Duodenal mucosa (tissue), 2 donors: Measurements from ENCODE around the gene SOX4.

Source experiments
- H3K27ac ChIP-seq: one replicate; pipeline ENCODE4 v1.7.0; 2013; ENCODE audit warnings: low read depth, low read length
- H3K27me3 ChIP-seq, 2 donors: one replicate each; pipeline ENCODE4 v1.7.0; 2013; ENCODE audit warnings: low read length in 2 of 2, control low read depth in 1 of 2; ENCODE audit not compliant: insufficient read depth in 2 of 2, control insufficient read depth in 1 of 2
- H3K36me3 ChIP-seq, 2 donors: one replicate each; pipeline ENCODE4 v1.7.0; 2013; ENCODE audit warnings: low read length in 2 of 2, control low read depth in 1 of 2; ENCODE audit not compliant: insufficient read depth in 2 of 2, control insufficient read depth in 1 of 2
- H3K4me1 ChIP-seq, 2 donors: one replicate each; pipeline ENCODE4 v1.7.0; 2013; ENCODE audit warnings: low read length in 2 of 2, control low read depth in 1 of 2; ENCODE audit not compliant: insufficient read depth in 2 of 2, control insufficient read depth in 1 of 2
- H3K4me3 ChIP-seq, 2 donors: one replicate each; pipeline ENCODE4 v1.7.0; 2013; ENCODE audit warnings: low read length in 2 of 2, low read depth in 1 of 2
- H3K9ac ChIP-seq, 2 donors: one replicate each; pipeline ENCODE4 v1.7.0; 2013; ENCODE audit warnings: low read length in 2 of 2, low read depth in 1 of 2
- H3K9me3 ChIP-seq, 2 donors: one replicate each; pipeline ENCODE4 v1.7.0; 2013; ENCODE audit warnings: low read length in 2 of 2, control low read depth in 1 of 2; ENCODE audit not compliant: control insufficient read depth in 1 of 2

The SOX4 gene

DNA sequence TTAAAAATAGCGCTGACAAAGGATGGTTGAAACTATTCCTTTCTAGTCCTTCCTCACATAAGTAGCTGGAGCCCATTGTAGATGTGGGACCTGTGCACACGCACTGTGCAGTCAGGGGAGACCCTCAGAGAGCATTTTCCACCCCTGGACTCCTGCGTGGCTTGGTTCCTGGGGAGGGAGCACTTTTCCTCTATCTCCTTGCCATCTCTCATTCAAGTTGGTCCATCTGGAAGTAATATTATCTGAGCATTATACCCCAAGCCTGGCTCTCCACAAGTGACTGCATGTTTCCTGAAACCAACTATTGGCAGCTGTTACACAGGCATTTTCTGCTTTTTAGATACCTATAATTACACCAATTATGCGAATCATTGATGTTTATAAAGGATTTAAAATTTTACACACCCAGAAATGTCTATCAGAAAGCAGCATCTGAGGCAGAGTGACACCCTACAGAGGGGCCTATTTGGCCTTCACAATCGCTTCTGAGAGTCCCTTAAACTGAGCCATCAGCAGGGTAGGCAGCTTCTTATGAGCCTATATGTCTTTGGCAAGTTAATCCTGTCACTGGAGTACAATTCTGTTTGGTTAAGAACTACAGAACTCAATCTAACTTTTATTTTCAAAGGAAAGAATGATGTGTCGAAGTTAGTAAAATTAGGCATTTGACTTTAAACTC is 18.7 kb downstream of the SOX4 start:
- no peak overlapping the region for H3K27ac ChIP-seq
- H3K36me3 ChIP-seq = no peaks in the 10 kb centered on the region
- H3K27me3 ChIP-seq = no peaks in the 10 kb centered on the region
- no peak overlapping the region for H3K4me3 ChIP-seq
- no peaks in the 10 kb centered on the region for H3K9me3 ChIP-seq
- H3K9ac ChIP-seq = no peak overlapping the region
- no peaks in the 10 kb centered on the region for H3K4me1 ChIP-seq

DNA sequence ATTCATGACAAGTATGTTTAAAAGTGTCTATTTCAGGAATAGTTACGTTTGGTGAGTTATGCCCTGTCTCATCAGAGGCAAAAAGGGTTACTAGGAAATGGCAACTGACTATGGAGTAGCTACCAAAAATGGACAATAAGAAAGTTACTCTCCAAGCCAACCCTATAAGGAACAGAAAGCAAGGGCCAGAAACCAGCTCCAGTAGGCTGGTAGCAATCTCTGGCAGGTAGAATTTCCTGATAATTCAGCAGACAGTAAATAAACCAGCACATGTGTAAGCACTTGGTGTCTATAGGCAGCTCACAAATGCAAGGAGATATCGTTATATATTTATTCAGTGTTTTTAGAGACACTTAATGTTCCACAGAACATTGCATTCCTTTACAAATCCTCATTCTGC is 20.3 kb downstream of the SOX4 start:
- no peaks in the 10 kb centered on the region for H3K27me3 ChIP-seq

DNA sequence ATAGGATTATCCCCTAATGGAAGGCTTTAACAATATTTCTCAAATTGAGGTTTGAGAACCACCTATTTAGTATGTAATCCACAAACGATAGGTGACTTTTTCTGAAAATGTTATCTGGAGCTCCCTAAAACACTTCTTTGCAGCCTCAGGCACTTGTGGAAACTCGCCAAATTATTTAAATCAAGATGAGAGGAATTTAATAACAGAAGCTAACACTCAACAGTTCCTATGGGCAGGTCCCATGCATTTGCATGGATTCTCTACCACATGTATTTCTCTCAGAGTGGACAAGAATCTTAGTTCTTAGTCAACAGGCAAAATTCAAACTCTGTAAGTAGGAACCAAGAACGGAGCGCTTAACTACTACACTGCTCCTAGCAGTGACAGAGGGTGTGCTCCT is 20.7 kb downstream of the SOX4 start:
- Histone ChIP-seq H3K9ac (no peak overlapping the region), H3K4me1 (no peaks in the 10 kb centered on the region), H3K36me3 (no peaks in the 10 kb centered on the region), H3K27me3 (no peaks in the 10 kb centered on the region), H3K9me3 (no peaks in the 10 kb centered on the region), H3K4me3 (no peak overlapping the region), H3K27ac (no peak overlapping the region)

More for the DNA sequence above, 20.3 kb downstream of the SOX4 start:
- H3K4me1 ChIP-seq = no peaks in the 10 kb centered on the region
- no peak overlapping the region for H3K9ac ChIP-seq
- H3K27ac ChIP-seq = no peak overlapping the region
- H3K36me3 ChIP-seq = no peaks in the 10 kb centered on the region
- no peaks in the 10 kb centered on the region for H3K9me3 ChIP-seq
- H3K4me3 ChIP-seq = no peak overlapping the region

DNA sequence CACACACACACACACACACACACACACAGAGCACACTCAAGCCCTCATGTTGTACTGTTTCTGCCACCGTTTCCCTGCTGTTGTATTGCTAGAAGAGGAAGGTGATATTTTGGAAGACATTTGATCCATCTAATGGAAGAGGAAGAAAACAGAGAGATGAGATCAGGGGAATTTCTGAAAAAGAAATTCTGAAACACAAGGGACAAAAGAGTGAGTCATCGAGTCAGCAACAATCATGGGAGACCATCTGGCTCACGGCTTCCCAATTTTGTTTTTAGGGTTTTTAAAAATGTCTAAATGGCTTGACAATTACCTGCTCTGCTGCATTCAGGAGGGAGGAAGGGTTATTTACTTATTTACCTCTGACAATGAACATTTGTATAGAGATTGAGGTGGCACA is 22.0 kb downstream of the SOX4 start:
- H3K36me3 ChIP-seq = no peaks in the 10 kb centered on the region
- no peak overlapping the region for H3K27ac ChIP-seq
- no peak overlapping the region for H3K9ac ChIP-seq
- no peaks in the 10 kb centered on the region for H3K4me1 ChIP-seq
- no peaks in the 10 kb centered on the region for H3K27me3 ChIP-seq
- no peaks in the 10 kb centered on the region for H3K9me3 ChIP-seq
- H3K4me3 ChIP-seq = no peak overlapping the region

DNA sequence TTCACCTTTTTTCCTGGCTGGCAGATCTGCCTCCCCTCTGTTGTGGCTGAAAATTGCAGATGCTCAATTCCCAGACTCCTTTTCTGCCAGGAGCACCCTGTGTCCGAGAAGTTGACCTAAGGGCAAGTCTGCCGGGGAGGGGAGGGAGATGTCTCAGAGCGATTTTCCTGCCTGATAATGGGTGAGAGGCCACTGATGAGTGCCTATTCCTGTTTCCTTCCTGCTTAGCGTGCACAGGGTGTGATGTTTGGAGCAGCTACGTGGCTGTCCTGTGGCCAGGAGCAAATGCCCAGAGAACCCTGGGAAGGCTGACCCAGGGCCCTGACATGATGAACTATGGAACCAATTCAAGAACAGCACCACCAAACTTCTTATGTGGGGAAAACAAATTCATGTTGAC is 22.5 kb downstream of the SOX4 start:
- H3K27me3 ChIP-seq = no peaks in the 10 kb centered on the region
- no peaks in the 10 kb centered on the region for H3K9me3 ChIP-seq
- H3K27ac ChIP-seq = no peak overlapping the region
- no peaks in the 10 kb centered on the region for H3K36me3 ChIP-seq
- no peaks in the 10 kb centered on the region for H3K4me1 ChIP-seq
- no peak overlapping the region for H3K9ac ChIP-seq
- no peak overlapping the region for H3K4me3 ChIP-seq

DNA sequence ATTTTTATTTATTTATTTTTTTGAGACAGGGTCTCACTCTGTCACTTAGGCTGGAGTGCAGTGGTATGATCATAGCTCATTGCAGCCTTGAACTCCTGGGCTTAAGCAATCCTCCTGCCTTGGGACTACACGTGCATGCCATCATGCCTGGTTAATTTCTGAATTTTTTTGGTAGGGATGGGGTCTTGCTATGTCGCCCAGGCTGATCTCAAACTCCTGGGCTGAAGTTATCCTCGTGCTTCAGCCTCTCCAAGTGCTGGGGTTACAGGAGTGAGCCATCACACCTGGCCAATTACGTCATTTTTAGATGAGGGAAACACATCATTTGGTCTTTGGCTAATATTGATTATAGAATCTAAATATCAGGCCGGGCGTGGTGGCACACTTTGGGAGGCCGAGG is 32.1 kb downstream of the SOX4 start:
- H3K9me3 ChIP-seq = no peaks in the 10 kb centered on the region
- no peaks in the 10 kb centered on the region for H3K36me3 ChIP-seq
- no peak overlapping the region for H3K27ac ChIP-seq
- H3K4me3 ChIP-seq = no peak overlapping the region
- H3K9ac ChIP-seq = no peak overlapping the region
- no peaks in the 10 kb centered on the region for H3K4me1 ChIP-seq
- no peaks in the 10 kb centered on the region for H3K27me3 ChIP-seq

DNA sequence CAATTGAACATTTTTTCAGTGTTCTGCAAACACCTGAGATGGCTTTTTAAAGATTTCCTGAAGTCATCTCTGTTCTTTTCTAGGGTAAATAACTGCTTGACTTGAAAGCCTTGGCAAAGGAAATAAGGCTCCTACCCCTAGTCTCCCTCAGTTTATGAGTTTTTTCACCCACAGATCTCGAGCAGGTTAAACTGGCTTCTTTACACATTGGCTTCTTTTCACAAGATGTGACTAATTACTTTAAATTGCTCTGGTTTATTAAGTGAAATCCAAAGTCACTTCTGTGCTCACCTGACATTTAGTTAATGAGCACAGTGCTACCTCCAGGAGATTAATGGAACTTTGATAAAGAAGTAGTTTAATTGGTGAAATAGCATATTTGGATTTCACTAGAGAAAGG is 33.2 kb downstream of the SOX4 start:
- Histone ChIP-seq H3K27ac (no peak overlapping the region), H3K36me3 (no peaks in the 10 kb centered on the region), H3K9me3 (no peaks in the 10 kb centered on the region), H3K4me1 (no peaks in the 10 kb centered on the region), H3K27me3 (no peaks in the 10 kb centered on the region), H3K4me3 (no peak overlapping the region), H3K9ac (no peak overlapping the region)

DNA sequence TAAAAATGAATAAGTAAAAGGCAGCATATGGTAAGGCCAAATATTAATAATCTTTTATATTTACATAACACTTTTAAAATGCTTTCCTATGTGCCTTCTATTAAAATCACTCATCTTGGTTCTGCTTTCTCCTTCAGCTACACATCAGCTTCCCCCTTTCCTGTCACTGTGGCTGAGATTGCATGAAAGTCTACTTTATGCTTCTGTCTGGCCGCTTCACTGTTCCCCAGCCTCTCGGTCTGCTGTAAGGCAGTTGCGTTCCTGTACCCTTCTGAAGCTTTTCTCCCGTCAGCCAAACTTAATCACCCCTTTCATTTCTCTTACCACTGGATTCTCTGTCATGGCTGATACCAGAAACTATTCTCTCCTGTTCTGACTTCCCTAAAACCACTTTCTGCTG is 34.6 kb downstream of the SOX4 start:
- Histone ChIP-seq H3K27me3 (no peaks in the 10 kb centered on the region), H3K9ac (no peak overlapping the region), H3K4me3 (no peak overlapping the region), H3K36me3 (no peaks in the 10 kb centered on the region), H3K27ac (no peak overlapping the region), H3K4me1 (no peaks in the 10 kb centered on the region), H3K9me3 (no peaks in the 10 kb centered on the region)

DNA sequence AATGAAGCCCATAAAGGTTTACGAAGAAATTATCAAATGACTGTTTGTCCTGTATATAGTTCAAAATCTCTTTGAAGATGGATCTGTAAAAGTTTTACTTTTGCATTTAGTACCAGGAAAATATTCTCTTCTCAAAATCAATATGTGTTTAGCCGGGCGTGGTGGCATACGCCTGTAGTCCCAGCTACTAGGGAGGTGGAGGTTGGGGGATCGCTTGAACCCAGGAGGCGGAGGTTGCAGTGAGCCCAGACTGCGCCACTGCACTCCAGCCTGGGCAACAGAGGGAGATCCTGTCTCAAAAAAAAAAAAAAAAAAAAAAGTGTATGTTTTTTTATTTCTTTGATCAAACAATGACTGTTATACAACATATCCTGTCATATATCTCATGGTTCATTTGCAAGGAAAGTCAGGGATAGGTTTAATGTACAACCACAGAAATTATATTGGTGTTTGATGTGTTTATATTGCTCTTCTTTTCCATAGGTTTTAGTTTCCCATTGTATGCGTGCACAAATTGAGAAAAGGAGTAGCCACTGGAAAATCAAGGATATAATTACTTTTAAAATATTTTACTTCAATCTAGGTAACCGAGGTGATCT is 40.1 kb downstream of the SOX4 start:
- Histone ChIP-seq H3K9ac (no peak overlapping the region), H3K27ac (no peak overlapping the region), H3K4me1 (no peaks in the 10 kb centered on the region), H3K4me3 (no peak overlapping the region), H3K36me3 (no peaks in the 10 kb centered on the region), H3K9me3 (no peaks in the 10 kb centered on the region), H3K27me3 (no peaks in the 10 kb centered on the region)

DNA sequence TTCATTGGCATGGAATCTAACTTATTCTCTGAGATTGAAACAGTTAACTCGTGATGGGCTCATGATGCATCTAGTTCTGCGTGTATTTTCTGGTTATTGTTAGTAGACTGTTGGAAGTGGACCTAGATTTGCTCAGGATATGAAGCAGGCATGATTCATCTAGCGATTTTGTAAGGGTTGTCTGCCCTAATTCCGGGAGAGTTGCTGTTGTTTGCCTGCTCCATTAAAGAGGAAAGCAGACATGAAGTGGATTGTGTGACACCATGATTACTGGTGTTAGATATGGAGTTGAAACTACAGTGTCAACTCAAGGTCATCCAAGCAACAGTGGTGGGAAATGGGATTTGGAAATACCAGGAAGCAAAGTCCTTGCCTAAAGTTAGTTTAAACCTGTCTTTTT is 41.0 kb downstream of the SOX4 start:
- no peak overlapping the region for H3K27ac ChIP-seq
- no peaks in the 10 kb centered on the region for H3K4me1 ChIP-seq

More for the DNA sequence above, 41.0 kb downstream of the SOX4 start:
- H3K4me3 ChIP-seq = no peak overlapping the region
- no peaks in the 10 kb centered on the region for H3K27me3 ChIP-seq
- no peaks in the 10 kb centered on the region for H3K36me3 ChIP-seq
- no peaks in the 10 kb centered on the region for H3K9me3 ChIP-seq
- H3K9ac ChIP-seq = no peak overlapping the region
